NCI-H1048 (cell line): ENCODE results near the gene SLC25A13.
"Not testable (repeated sequence)": the region's sequence is repeated elsewhere in the genome, so short reads cannot be mapped to it uniquely, and the experiment has no call there.

ENCODE experiments used
- DNase-seq: peaks from one replicate; lab custom pipeline; 2025; lab: John Stamatoyannopoulos, UW

Gene SLC25A13

DNA sequence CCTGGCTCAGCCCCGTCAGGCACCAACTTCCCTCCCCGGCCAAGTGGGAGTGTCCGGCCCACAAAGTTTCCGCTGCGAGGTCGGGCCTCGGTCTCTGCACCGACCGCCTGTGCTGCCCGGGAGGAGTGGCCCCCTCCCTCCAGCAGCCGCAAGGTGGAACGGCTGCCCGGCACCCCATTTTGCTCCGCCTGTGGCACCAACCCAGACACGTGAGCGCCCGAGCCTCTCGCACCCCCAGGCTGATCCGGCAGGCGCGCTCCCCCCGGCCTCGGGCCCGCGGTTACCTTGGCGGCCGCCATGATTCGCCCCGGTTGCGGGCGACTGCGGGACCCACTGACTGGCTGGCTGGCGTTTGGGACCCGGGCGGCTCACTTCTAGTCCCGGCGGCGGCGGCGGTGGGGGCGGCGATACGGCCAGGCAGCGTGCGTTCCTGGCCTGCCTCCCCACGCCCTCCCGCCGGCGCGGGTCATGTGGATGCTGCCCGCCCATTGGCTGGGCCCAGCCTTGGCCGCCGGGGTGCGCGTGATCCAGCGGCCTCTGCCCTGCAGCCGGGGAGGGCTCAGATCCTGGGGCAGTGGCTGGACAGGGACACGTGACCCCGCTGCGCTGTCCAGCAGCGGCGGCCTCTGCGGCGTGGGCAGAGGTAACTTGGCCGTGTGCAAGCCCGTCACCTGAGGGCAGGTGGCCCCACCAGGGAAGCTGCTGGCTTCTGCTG, at the start of gene SLC25A13:
Gene SLC25A13, minus strand, starts transcription at position 441 of the 715 bp plus-strand sequence. Its CDS starts 142 bp downstream, at position 299.
- no peak for DNase-seq

GRCh38 chr7:96365916-96366315, 44.0 kb upstream of the SLC25A13 start:
- DNase-seq, result not testable (repeated sequence)

- DNase-seq, result no peak
These were observed 39.4 kb upstream of the SLC25A13 start for GRCh38 chr7:96361116-96361857.

- DNase-seq, result no peak
These were observed 38.0 kb upstream of the SLC25A13 start for GRCh38 chr7:96359876-96360275.

DNA sequence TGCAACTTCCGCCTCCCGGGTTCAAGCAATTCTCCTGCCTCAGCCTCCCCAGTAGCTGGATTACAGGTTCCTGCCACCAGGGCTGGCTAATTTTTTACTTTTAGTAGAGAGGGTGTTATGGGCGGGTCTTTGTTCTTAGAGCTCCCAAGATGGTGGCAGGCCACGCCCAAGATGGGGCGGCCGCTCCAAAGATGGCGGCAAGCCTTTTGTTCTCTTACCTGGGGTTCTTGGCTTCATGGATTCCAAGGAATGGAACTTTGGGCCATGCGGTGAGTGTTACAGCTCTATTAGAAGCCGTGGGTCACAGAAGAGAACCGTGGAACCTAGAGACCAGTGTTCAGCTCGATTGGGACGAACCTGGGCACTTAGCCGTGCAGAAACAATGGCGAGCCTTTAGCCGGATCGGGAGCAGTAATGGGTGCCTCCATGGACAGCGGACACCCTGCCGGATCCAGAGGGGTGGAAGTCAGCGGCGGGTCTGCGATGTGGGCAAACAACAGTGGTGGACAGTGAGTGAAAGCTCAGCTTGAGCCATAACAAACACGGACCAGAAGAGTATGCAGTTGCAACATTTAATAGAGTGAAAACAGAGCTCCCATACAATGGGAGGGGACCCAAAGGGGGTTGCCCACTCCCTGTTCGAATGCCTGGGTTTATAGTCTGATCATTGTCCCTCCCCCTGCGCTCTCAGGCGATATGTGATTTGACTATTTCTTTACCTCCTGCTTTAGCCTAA, 36.5 kb upstream of the SLC25A13 start:
- not testable (repeated sequence) for DNase-seq

GRCh38 chr7:96355990-96356506, 34.1 kb upstream of the SLC25A13 start:
- no peak for DNase-seq

DNA sequence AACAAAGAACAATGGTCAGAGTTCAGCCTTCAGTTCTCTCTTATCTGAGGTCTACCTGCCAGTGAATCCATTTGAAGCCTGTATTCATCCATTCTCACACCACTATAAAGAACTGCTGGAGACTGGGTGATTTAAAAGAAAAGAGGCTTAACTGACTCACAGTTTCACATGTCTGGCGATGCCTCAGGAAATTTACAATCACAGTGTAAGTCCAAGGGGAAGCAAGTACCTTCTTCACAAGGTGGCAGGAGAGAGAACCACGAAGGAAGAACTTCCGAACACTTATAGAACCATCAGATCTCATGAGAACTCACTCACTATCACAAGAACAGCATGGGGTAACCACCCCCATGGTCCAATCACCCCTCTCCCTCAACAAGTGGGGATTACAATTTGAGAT, 33.0 kb upstream of the SLC25A13 start:
- DNase-seq, result no peak

DNA sequence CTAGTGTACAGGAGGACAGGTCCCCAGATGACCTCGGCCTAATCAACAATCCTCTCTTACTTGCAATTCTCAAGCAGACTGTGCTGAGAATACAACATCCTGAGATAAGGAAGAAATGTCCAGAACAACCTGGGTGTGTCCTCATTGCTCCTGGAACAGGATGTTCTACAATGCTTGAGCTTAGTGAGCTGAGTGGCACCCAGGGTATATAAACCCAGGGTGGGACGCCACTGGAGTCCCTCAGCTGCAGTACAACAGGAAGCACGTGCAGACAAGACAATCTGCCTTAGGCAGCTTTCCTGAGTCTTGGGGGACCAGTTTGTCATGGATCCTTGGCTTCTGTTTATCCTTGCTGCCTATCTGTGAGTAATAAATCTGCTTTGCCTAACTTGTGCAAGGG, 27.7 kb upstream of the SLC25A13 start:
- DNase-seq, result no peak

DNA sequence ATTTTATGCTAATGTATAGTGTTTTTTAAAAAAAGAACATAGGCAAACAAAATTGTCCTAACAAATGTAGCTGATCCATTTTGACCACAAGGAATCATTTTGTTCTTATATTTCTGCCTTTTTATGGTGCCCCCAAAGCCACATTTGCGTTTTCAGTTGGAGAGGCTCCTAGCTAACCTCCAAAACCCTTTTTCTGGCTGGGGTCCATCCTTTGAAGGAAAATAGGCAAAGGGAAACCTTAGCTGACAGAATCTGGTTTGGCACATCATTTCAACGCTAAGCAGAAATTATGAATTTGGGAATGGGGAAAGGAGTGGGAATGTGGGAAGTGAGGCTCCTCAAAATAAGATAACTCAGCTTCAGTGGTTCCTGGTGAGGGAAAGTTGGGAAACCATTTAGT, 25.6 kb upstream of the SLC25A13 start:
- no peak for DNase-seq

DNA sequence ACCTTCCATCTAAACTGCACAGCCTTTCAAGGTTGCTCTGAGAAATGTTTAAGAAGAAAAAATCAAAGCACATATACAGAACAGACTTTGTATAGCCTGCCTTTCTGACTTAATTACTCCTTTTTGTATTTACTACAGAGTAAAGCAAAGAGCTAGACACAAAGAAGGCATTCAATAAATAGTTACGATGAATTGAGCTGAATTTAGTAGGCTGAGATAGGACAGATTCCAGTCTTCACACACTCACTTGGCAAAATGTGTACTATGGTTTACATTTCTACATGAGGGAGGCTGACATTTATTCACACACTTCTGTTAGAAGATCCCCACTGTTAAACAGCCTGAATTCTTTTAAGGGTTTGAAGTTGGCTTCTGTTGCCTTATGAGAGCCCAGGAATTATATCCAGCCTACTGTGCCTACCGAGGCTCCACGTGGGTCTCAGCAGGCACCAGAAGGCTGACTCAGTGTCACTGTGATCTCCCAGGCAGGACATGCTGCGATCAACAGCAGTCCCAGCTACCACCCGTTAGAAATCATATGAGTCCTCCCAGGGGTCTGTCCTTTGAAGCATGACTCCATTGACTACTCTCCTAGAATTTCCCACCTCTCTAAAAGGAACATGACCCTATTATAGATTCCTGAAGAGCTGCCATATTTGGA, 24.5 kb upstream of the SLC25A13 start:
- no peak for DNase-seq

DNA sequence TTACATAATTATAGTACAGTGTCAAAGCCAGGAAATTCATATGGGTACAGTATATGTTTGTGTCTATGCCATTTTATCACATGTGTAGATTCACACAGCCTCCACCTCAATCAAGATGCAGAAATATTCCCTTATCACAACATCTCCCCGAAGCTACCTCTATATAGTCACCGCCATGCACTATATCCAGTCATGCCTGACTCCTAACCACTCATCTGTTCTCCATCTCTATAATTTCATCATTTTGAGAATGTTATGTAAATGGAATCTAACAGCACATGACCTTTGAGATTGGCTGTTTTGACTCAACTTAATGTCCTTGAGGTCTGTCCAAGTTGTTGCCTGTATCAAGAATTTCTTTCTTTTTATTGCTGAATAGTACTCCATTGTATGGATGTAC, 22.3 kb upstream of the SLC25A13 start:
- DNase-seq, result no peak

DNA sequence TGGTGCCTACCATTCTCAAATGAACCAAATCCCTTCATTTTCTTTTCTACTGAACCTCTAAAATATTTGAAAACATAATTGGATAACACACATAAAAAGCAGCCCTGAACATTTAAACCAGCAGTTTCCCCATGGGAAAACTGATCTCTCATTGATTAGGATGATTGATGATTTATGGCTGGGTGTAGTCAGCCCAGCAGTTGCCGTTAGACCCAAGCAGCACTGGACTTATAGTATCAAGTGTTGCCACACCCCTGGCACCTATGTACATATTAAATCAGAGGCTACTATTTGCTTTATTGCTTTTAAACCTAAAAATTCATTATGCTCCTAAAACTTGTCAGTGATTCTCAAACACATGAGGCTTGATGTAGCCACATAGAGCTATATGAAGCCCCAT, 20.2 kb upstream of the SLC25A13 start:
- no peak for DNase-seq

DNA sequence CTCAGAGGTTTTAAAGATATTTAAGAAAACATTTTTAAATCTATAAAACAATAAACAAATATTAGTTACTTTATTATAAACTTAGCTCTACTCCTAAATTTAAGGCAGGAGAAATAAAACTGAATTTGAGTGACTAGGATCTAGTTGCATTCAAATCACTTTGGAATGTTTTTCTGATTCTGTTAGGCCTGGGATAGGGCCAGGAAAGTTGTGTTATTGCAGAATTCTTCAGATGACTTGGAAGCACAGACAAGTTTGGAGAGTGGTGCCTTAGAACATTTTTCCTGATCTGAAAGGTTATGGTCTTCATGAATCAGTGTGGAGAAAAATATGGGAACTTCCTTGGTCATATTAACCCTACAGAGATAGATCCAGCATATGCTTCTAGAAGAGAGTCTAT, 15.6 kb upstream of the SLC25A13 start:
- DNase-seq, result no peak

GRCh38 chr7:96332325-96332724, 10.4 kb upstream of the SLC25A13 start:
- DNase-seq, result no peak

GRCh38 chr7:96331775-96332174, 9.9 kb upstream of the SLC25A13 start:
- DNase-seq, result no peak

DNA sequence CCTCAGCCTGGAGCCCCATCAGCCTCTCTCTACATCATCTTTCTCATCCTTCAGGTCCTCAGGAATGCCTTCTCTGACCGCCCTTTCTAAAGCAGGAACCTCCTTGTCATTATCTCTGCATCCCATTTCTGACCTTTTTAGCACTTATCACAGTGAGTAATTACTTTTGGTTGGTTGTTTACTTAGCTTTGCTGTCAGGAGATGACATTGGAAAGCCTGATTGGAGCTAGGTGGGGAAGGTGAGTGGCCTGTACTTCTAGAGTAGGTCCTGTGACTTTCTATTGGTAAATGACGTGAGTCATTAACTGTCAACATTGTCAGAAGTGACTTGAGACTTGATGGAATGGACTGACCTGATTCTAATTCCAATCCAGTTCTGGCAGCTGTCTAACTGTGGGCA, 9.3 kb upstream of the SLC25A13 start:
- DNase-seq, result no peak

DNA sequence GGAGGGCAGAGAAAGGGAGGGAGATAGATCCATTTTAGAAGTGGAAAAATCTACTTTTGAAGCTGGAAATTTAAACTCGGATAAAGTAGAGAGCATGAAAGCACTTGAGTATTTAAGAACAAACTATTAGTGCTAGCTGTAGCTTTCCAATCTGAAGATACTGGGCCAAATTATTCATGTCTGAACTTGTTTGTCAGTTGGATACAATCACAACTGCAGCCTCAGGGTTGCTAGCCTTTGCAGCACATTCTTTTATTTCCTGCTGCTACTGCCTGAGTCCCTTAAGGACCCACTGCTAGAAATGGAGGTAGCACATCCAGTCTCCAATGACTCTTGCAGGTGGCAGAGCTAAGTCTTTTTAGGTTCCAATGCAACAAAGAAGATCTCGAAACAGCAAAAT, 8.3 kb upstream of the SLC25A13 start:
- no peak for DNase-seq

GRCh38 chr7:96329241-96329640, 7.3 kb upstream of the SLC25A13 start:
- DNase-seq, result no peak

- DNase-seq, result no peak
These were observed 6.1 kb upstream of the SLC25A13 start for GRCh38 chr7:96328016-96328415.

GRCh38 chr7:96327429-96327828, 5.5 kb upstream of the SLC25A13 start:
- peak; percentile 39 for DNase-seq

- not testable (repeated sequence) for DNase-seq
These were observed 4.9 kb upstream of the SLC25A13 start for GRCh38 chr7:96326752-96327151.

- DNase-seq, result no peak
These were observed 1.1 kb upstream of the SLC25A13 start for GRCh38 chr7:96322847-96323461.
